A673 (cell line): Measurements from ENCODE around the gene MYO1F. TPM values are rescaled to one million over a fixed set of nuclear protein-coding genes. Genes with fewer than 3 reads are reported as not detected.

ENCODE experiments used
- BruUV-seq: library from RNA; stranded (reverse); fragments of 400-500 nt; replicated peaks from 2 replicates; lab custom pipeline; 2021; lab: Mats Ljungman, UMichigan
- CTCF ChIA-PET: fragments of 300-600 bp; sonication (Branson Sonifier 250); formaldehyde crosslinking; loops from one replicate; lab custom pipeline; 2022; ENCODE audit warnings: antibody characterized with exemption; lab: Charles Lee
- POLR2A ChIA-PET: fragments of 300-600 bp; sonication (Branson Sonifier 250); formaldehyde crosslinking; loops from one replicate; lab custom pipeline; 2022; ENCODE audit warnings: antibody characterized with exemption; ENCODE audit not compliant: low non-redundant PET; lab: Charles Lee
- DNase-seq: peaks from one replicate; pipeline ENCODE4 v3.0.0-alpha.2; 2015; ENCODE audit warnings: low spot score
- H3K27ac ChIP-seq: fragments of 200-600 bp; sonication (generic); 2 replicates; pipeline ENCODE4 v1.5.1; 2016; ENCODE audit warnings: mixed run types, low read depth, mild to moderate bottlenecking, mixed read lengths, antibody characterized with exemption, low read length; ENCODE audit not compliant: poor library complexity, severe bottlenecking
- H3K27me3 ChIP-seq: fragments of 200-600 bp; sonication (generic); replicated peaks from 2 replicates; pipeline ENCODE4 v1.6.1; 2017; ENCODE audit warnings: mixed run types, low read depth, mild to moderate bottlenecking, mixed read lengths, antibody characterized with exemption, low read length; ENCODE audit not compliant: insufficient read depth, poor library complexity
- H3K36me3 ChIP-seq: fragments of 200-600 bp; sonication (generic); 2 replicates; pipeline ENCODE4 v1.6.1; 2016; ENCODE audit warnings: mixed run types, mild to moderate bottlenecking, mixed read lengths, antibody characterized with exemption, low read length; ENCODE audit not compliant: insufficient read depth, poor library complexity, severe bottlenecking
- H3K4me1 ChIP-seq: fragments of 200-600 bp; sonication (generic); 2 replicates; pipeline ENCODE4 v1.6.1; 2017; ENCODE audit warnings: mixed run types, mild to moderate bottlenecking, mixed read lengths, antibody characterized with exemption, low read length; ENCODE audit not compliant: insufficient read depth, poor library complexity, severe bottlenecking
- H3K4me3 ChIP-seq: fragments of 200-600 bp; sonication (generic); 2 replicates; pipeline ENCODE4 v1.5.1; 2016; ENCODE audit warnings: low read depth, mixed run types, mild to moderate bottlenecking, mixed read lengths, low read length; ENCODE audit not compliant: poor library complexity, severe bottlenecking
- H3K9me3 ChIP-seq: fragments of 200-600 bp; sonication (generic); 2 replicates; pipeline ENCODE4 v1.6.1; 2016; ENCODE audit warnings: mixed run types, low read depth, mild to moderate bottlenecking, mixed read lengths, antibody characterized with exemption, low read length; ENCODE audit not compliant: poor library complexity, severe bottlenecking
- CTCF ChIP-seq: fragments of 300-800, 200-600 bp; sonication (generic); conservative IDR thresholded peaks from 2 replicates; pipeline ENCODE4 v1.5.1; 2017; ENCODE audit warnings: low read depth, mild to moderate bottlenecking, antibody characterized with exemption, low read length, moderate library complexity, mixed read lengths
- EZH2 ChIP-seq: fragments of 200-600 bp; sonication (generic); IDR thresholded peaks from 2 replicates; pipeline ENCODE4 v1.6.1; 2017; ENCODE audit warnings: borderline replicate concordance, low read depth, mild to moderate bottlenecking, mixed read lengths, antibody characterized with exemption, low read length; ENCODE audit not compliant: poor library complexity, severe bottlenecking
- intact Hi-C: fragments of 100-400 bp; cut with micrococcal nuclease; formaldehyde crosslinking; loops from one replicate; pipeline ENCODE4 v1.10.0; 2022; ENCODE audit not compliant: unreplicated experiment
- total RNA-seq: library from RNA; stranded (reverse); gene quantifications from 2 replicates; pipeline ENCODE4 v1.2.3, GENCODE V29; 2021

The MYO1F gene
- total RNA-seq, 1 experiment from 2014 or later = 0.26 TPM

GRCh38 chr19:8477889-8478288 lies 99.4 kb downstream of the MYO1F start:
- Histone ChIP-seq H3K27me3 (no peaks in the 10 kb centered on the region), H3K36me3 (peaks cover 80% of the 10 kb centered on the region), H3K4me3 (no peak overlapping the region), H3K9me3 (no peaks in the 10 kb centered on the region), H3K27ac (no peak overlapping the region), H3K4me1 (no peaks in the 10 kb centered on the region)
- TF ChIP-seq CTCF (no peak), EZH2 (no peak)
- DNase-seq = no peak
- ChIA-PET CTCF (no interaction called here), POLR2A (no interaction called here)
- BruUV-seq = no TSS peak
- intact Hi-C loops = no loop called here

GRCh38 chr19:8476524-8476923 lies 100.7 kb downstream of the MYO1F start:
- no peak overlapping the region for H3K27ac ChIP-seq
- TF ChIP-seq CTCF (no peak), EZH2 (no peak)
- no peak for DNase-seq
- ChIA-PET CTCF (no interaction called here), POLR2A (no interaction called here)
- H3K27me3 ChIP-seq = no peaks in the 10 kb centered on the region
- intact Hi-C loops = no loop called here
- no peaks in the 10 kb centered on the region for H3K4me1 ChIP-seq
- H3K4me3 ChIP-seq = no peak overlapping the region
- BruUV-seq = no TSS peak
- peaks cover 86% of the 10 kb centered on the region for H3K36me3 ChIP-seq
- H3K9me3 ChIP-seq = no peaks in the 10 kb centered on the region

- intact Hi-C loops = no loop called here
- Histone ChIP-seq H3K9me3 (no peaks in the 10 kb centered on the region), H3K4me1 (no peaks in the 10 kb centered on the region), H3K36me3 (peaks cover 88% of the 10 kb centered on the region), H3K4me3 (no peak overlapping the region), H3K27me3 (no peaks in the 10 kb centered on the region), H3K27ac (no peak overlapping the region)
- no TSS peak for BruUV-seq
- ChIA-PET CTCF (no interaction called here), POLR2A (no interaction called here)
- no peak for TF ChIP-seq EZH2
- no peak for TF ChIP-seq CTCF
- DNase-seq = no peak
Measured at GRCh38 chr19:8475005-8475404, 102.2 kb downstream of the MYO1F start.
